Measurements from ENCODE around the gene OTX1. TPM values are rescaled to one million over a fixed set of nuclear protein-coding genes. Genes with fewer than 3 reads are reported as not detected.

OTX1 gene
- total and polyA plus RNA-seq, 2 of the 8 experiments (the other 6 are each of a cell fraction or from before 2014, with no cell fraction given): 0.24 to 3.3 TPM

- peak; percentile 51; the same call in 1 of the 2 replicates for TF ChIP-seq TBP (IDR thresholded peaks at IDR 0.05; ENCODE audit: low read depth, low read length)
- TF ChIP-seq E2F6 (IDR thresholded peaks at IDR 0.05): peak; percentile 94
- TF ChIP-seq EZH2 (IDR thresholded peaks at IDR 0.05; ENCODE audit: low read depth, low read length, severe bottlenecking): no peak
- peak; percentile 70 for TF ChIP-seq EGR1 (IDR thresholded peaks at IDR 0.05; ENCODE audit: borderline replicate concordance, low read depth, low read length)
- peak; percentile 33; the same call in 1 of the 2 replicates for TF ChIP-seq ATF2 (IDR thresholded peaks at IDR 0.05; ENCODE audit: low read length)
- no peak for TF ChIP-seq JUN (IDR thresholded peaks at IDR 0.05; ENCODE audit: low read depth, low read length)
- peak; percentile 58; the same call in 1 of the 2 replicates for TF ChIP-seq TAF1 (IDR thresholded peaks at IDR 0.05; ENCODE audit: low read depth, low read length)
- peak; percentile 92 for TF ChIP-seq TCF12 (IDR thresholded peaks at IDR 0.05; ENCODE audit: low read depth, low read length)
- no peak for TF ChIP-seq BRCA1 (IDR thresholded peaks at IDR 0.05; ENCODE audit: low read depth, low read length)
- peak; percentile 85 for TF ChIP-seq SP1 (IDR thresholded peaks at IDR 0.05; ENCODE audit: low read depth, low read length)
- TF ChIP-seq SAP30 (IDR thresholded peaks at IDR 0.05; ENCODE audit: insufficient read depth, insufficient replicate concordance, low read length): no peak
Measured at GRCh38 chr2:63044362-63045327, 6.0 kb upstream of the OTX1 start (continued).

All from H1 (cell line).